ENCODE data around the gene UBE4A.

GRCh38 chr11:118373263-118373662 lies 13.9 kb downstream of the UBE4A start:
- TF ChIP-seq CTCF (conservative IDR thresholded peaks at IDR 0.05; ENCODE audit: low read depth, low read length) (no peak), EZH2 (IDR thresholded peaks at IDR 0.05; ENCODE audit: borderline replicate concordance, low read depth, low read length, poor library complexity, severe bottlenecking) (no peak)

Measured in A673 (cell line).